NCI-H82 treated with DMSO at 0.1 percent for 48 hours (cell line): ENCODE measurements around the gene UGT1A10.

Experiments
- DNase-seq: peaks from one replicate; lab custom pipeline; 2025; ENCODE audit not compliant: unreplicated experiment; lab: John Stamatoyannopoulos, UW

Gene UGT1A10

DNA sequence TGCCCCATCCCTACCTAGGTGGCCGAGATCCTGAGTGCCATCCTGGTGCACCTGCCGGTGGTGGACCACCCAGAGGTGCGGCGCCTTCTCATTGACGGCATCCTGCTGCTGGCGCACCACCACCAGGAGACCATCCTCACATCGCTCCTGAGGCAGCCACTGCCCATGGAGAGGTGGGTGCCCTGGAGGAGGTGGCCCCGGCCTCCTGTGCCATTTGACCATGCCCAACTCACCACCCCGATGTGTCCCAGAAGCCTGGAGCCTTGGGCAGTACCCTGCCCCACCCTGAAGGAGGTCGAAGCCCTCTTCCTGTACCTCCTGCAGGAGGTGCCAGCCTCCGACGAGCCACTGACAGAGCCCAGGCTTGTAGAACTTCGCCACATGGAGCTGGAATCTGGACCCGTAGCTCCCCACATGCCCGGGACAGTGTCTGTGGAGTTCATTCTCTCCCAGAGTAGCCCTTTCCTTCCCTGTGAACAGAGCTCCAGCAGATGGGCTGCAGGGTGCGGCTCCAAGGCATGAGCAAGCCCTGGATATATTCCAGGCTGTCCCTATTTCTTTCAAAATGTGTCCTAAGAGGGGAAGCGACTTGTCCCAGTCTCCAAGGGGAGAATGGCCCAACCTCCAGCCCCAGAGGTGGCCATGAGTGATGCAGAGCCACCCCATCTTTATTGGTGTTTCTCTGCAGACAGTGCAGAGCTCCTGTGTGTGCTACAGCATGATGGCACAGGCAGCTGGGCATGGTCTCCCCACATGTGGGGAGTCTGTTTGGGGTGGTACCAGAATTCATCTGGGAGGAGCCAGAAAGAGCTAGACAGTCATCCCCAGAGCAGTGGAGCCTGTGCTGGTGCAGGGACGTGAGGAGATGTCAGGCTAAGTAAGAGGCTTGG, 183.9 kb downstream of the UGT1A10 start:
- no peak for DNase-seq

DNA sequence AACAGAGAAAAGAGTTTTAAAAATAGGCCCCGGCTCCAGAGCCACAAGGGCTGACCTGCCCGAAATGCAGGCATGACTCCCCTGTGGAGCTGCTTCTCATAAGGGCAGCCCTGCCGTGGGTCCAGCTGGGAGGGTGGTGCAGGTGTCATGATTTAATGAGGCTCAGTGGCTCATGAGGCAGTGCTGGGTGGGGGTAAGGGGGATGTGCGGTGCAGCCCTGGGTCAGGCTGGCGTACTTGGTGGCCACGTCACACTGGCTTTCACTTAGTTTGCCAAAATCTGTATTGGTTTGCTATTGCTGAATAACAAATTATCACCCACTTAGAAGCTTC, 184.5 kb downstream of the UGT1A10 start:
- DNase-seq: no peak

- DNase-seq: no peak
Measured at GRCh38 chr2:233821196-233821595, 184.9 kb downstream of the UGT1A10 start.

- no peak for DNase-seq
Measured at GRCh38 chr2:233821709-233822100, 185.5 kb downstream of the UGT1A10 start.

GRCh38 chr2:233822101-233822771, 186.0 kb downstream of the UGT1A10 start:
- no peak for DNase-seq
